CD4-positive, alpha-beta memory T cell (primary cell): Measurements from ENCODE around the gene NOX3. TPM values are rescaled to one million over a fixed set of nuclear protein-coding genes. Genes with fewer than 3 reads are reported as not detected.
A peak's percentile ranks its signal among the peaks of the same experiment; 100 is the strongest.

Experiments
- CTCF ChIA-PET: fragments of 350-600 bp; sonication (Branson Sonifier 250); formaldehyde crosslinking; loops from one replicate; lab custom pipeline; 2021; ENCODE audit warnings: inconsistent platforms; ENCODE audit not compliant: partially characterized antibody; lab: Charles Lee
- POLR2A ChIA-PET: fragments of 350-600 bp; sonication (Branson Sonifier 250); formaldehyde crosslinking; loops from one replicate; lab custom pipeline; 2021; ENCODE audit not compliant: partially characterized antibody; lab: Charles Lee
- DNase-seq, 5 donors: peaks; one replicate each; pipeline versions ENCODE4 v3.0.0 to v3.0.0-alpha.2; 2020 to 2022; ENCODE audit warnings: mixed read lengths in 1 of 5
- H3K27ac ChIP-seq: one replicate; pipeline ENCODE4 v1.7.0; 2013; ENCODE audit warnings: low read depth, low read length
- H3K27me3 ChIP-seq: 2 replicates; pipeline ENCODE4 v1.7.0; 2013; ENCODE audit warnings: mild to moderate bottlenecking, low read length, moderate library complexity; ENCODE audit not compliant: insufficient read depth
- H3K36me3 ChIP-seq: 2 replicates; pipeline ENCODE4 v1.7.0; 2013; ENCODE audit warnings: mild to moderate bottlenecking, low read length, moderate library complexity; ENCODE audit not compliant: insufficient read depth
- H3K4me1 ChIP-seq: 2 replicates; pipeline ENCODE4 v1.7.0; 2013; ENCODE audit warnings: mild to moderate bottlenecking, low read length, moderate library complexity; ENCODE audit not compliant: insufficient read depth
- H3K4me3 ChIP-seq, 2 donors: one replicate each; pipeline ENCODE4 v1.7.0; 2013; ENCODE audit warnings: low read length in 2 of 2, mild to moderate bottlenecking in 1 of 2
- H3K9me3 ChIP-seq, 2 donors: one replicate each; pipeline ENCODE4 v1.7.0; 2013; ENCODE audit warnings: low read length in 2 of 2, control low read depth in 1 of 2; ENCODE audit not compliant: control insufficient read depth in 1 of 2
- H3K27ac Mint-ChIP-seq, 7 donors: one replicate each; pipeline ENCODE4 v1.8.0; 2020 to 2021; ENCODE audit warnings: mixed read lengths in 7 of 7, mild to moderate bottlenecking in 6 of 7, inconsistent platforms in 3 of 7, moderate library complexity in 3 of 7
- H3K27me3 Mint-ChIP-seq, 2 donors: one replicate each; pipeline ENCODE4 v1.8.0; 2020 to 2021; ENCODE audit warnings: mixed read lengths in 2 of 2
- H3K36me3 Mint-ChIP-seq, 2 donors: one replicate each; pipeline ENCODE4 v1.8.0; 2020 to 2021; ENCODE audit warnings: mixed read lengths in 2 of 2, inconsistent platforms in 1 of 2, mild to moderate bottlenecking in 1 of 2
- H3K4me1 Mint-ChIP-seq, 4 donors: one replicate each; pipeline ENCODE4 v1.8.0; 2020 to 2021; ENCODE audit warnings: mixed read lengths in 4 of 4, mild to moderate bottlenecking in 1 of 4
- H3K4me3 Mint-ChIP-seq, 8 donors: one replicate each; pipeline ENCODE4 v1.8.0; 2020 to 2021; ENCODE audit warnings: mixed read lengths in 8 of 8, mild to moderate bottlenecking in 7 of 8, moderate library complexity in 6 of 8, inconsistent platforms in 3 of 8
- H3K9me3 Mint-ChIP-seq, 8 donors: one replicate each; pipeline ENCODE4 v1.8.0; 2020 to 2021; ENCODE audit warnings: mixed read lengths in 8 of 8, mild to moderate bottlenecking in 5 of 8, inconsistent platforms in 3 of 8, moderate library complexity in 1 of 8
- intact Hi-C: fragments of 100-400 bp; cut with micrococcal nuclease; formaldehyde crosslinking; loops from one replicate; pipeline ENCODE4 v1.15.1; 2023
- polyA plus RNA-seq, 2 donors: library from polyadenylated mRNA; unstranded; fragments of 300-500 nt; fragmentation: Illumina TruSeq; gene quantifications; one replicate each; pipeline ENCODE4 v1.2.3, GENCODE V29; 2021
- total RNA-seq, 2 experiments: library from RNA; stranded (reverse); gene quantifications; one replicate each; pipeline ENCODE4 v1.2.3, GENCODE V29; 2021

The NOX3 gene
- total and polyA plus RNA-seq, 4 experiments from 2014 or later: not detected

- Histone ChIP-seq H3K4me1 (no peaks in the 10 kb centered on the region), H3K27me3 (no peaks in the 10 kb centered on the region), H3K36me3 (no peaks in the 10 kb centered on the region), H3K4me3 (no peak overlapping the region), H3K9me3 (no peaks in the 10 kb centered on the region), H3K27ac (no peak overlapping the region)
- Mint-ChIP-seq H3K27me3 (peaks cover 3% of the 10 kb centered on the region in 2 donors), H3K27ac (no peak overlapping the region), H3K4me3 (no peak overlapping the region), H3K4me1 (peaks cover 0 to 4% (median 0%) of the 10 kb centered on the region in 4 donors), H3K9me3 (peaks cover 0 to 4% (median 0%) of the 10 kb centered on the region in 8 donors), H3K36me3 (no peaks in the 10 kb centered on the region)
- no peak for DNase-seq
- ChIA-PET POLR2A (no interaction called here), CTCF (no interaction called here)
- intact Hi-C loops: no loop called here
These were observed 66.5 kb downstream of the NOX3 start for GRCh38 chr6:155389130-155389529.

- intact Hi-C loops: no loop called here
- Mint-ChIP-seq H3K9me3 (peaks cover 0 to 4% (median 0%) of the 10 kb centered on the region in 8 donors), H3K27ac (no peak overlapping the region), H3K4me1 (peaks cover 0 to 4% (median 0%) of the 10 kb centered on the region in 4 donors), H3K4me3 (no peak overlapping the region), H3K27me3 (peaks cover under 1 to 3% of the 10 kb centered on the region in 2 donors), H3K36me3 (no peaks in the 10 kb centered on the region)
- Histone ChIP-seq H3K27ac (no peak overlapping the region), H3K27me3 (no peaks in the 10 kb centered on the region), H3K4me1 (no peaks in the 10 kb centered on the region), H3K4me3 (no peak overlapping the region), H3K36me3 (no peaks in the 10 kb centered on the region), H3K9me3 (no peaks in the 10 kb centered on the region)
- ChIA-PET CTCF (no interaction called here), POLR2A (no interaction called here)
- no peak for DNase-seq
These were observed 67.0 kb downstream of the NOX3 start for GRCh38 chr6:155388591-155388990.

DNA sequence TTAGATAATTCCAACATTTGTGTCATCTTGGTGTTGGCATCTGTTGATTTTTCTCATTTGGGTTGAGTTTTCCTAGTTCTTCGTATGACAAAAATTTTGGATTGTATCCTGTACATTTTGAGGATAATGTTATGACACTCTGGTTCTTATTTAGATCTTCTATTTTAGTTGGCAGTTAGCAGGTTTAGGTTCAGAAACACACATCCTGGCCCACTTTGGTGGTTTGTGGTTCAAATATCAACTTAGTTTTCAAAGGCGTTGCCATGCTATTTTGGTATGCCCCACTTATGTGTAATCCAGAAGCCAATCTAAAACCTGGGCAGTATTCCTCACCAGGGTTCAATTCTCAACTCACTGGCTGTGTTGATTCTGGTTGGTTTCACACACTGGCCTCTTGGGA lies 68.2 kb downstream of the NOX3 start:
- Histone ChIP-seq H3K27ac (no peak overlapping the region), H3K36me3 (no peaks in the 10 kb centered on the region), H3K27me3 (no peaks in the 10 kb centered on the region), H3K4me1 (no peaks in the 10 kb centered on the region), H3K4me3 (no peak overlapping the region), H3K9me3 (no peaks in the 10 kb centered on the region)
- CTCF ChIA-PET: no interaction called here
- peaks cover 0 to 3% of the 10 kb centered on the region in 2 donors for H3K27me3 Mint-ChIP-seq
- no peaks in the 10 kb centered on the region for H3K36me3 Mint-ChIP-seq
- H3K27ac Mint-ChIP-seq: no peak overlapping the region
- POLR2A ChIA-PET: no interaction called here
- H3K9me3 Mint-ChIP-seq: peaks cover 0 to 4% (median 0%) of the 10 kb centered on the region in 8 donors
- H3K4me1 Mint-ChIP-seq: peaks cover 0 to 4% (median 0%) of the 10 kb centered on the region in 4 donors
- no peak for DNase-seq
- H3K4me3 Mint-ChIP-seq: peak overlapping the region in 1 of 8 donors; percentile 5
- intact Hi-C loops: no loop called here

DNA sequence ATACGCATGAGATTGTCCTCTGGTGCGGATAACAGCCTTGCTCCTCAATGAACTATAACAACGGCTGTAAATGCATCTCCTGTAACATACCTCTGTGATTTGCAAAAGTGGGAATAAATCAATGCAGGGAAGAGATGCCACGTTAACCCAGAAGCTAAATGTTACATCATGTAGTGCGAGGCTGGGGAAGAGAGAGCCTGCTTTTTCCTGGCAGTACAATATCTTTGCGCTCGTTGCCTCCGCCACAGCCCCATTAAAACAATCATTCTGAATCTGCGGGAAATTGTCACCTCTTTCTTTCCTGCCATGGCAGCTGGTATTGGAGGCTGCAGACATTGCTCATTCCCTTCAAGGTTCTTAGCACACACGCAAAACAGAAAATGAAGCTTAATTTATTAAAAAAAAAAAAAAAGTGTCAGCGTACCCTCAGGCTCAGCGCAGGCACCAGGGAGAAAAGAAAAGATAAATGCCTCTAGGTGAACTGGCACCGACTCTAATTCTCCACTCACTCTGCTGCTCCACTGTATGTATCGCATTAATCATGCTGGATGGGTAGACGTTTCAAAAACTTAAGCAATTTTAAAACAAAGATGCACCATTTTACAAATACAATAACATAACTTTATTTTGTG lies 71.2 kb downstream of the NOX3 start:
- Mint-ChIP-seq H3K27ac (no peak overlapping the region), H3K36me3 (no peaks in the 10 kb centered on the region), H3K4me3 (no peak overlapping the region), H3K4me1 (peaks cover 0 to 4% (median 0%) of the 10 kb centered on the region in 4 donors), H3K9me3 (peaks cover 0 to 4% (median 0%) of the 10 kb centered on the region in 8 donors), H3K27me3 (no peaks in the 10 kb centered on the region)
- Histone ChIP-seq H3K27ac (no peak overlapping the region), H3K4me1 (no peaks in the 10 kb centered on the region), H3K4me3 (no peak overlapping the region), H3K36me3 (no peaks in the 10 kb centered on the region), H3K9me3 (no peaks in the 10 kb centered on the region), H3K27me3 (no peaks in the 10 kb centered on the region)
- ChIA-PET CTCF (no interaction called here), POLR2A (no interaction called here)
- intact Hi-C loops: no loop called here
- DNase-seq: no peak

- ChIA-PET CTCF (no interaction called here), POLR2A (no interaction called here)
- Mint-ChIP-seq H3K36me3 (no peaks in the 10 kb centered on the region), H3K4me1 (peaks cover 0 to 4% (median 0%) of the 10 kb centered on the region in 4 donors), H3K27ac (no peak overlapping the region), H3K4me3 (no peak overlapping the region), H3K27me3 (no peaks in the 10 kb centered on the region), H3K9me3 (peaks cover 0 to 4% (median 0%) of the 10 kb centered on the region in 8 donors)
- Histone ChIP-seq H3K27me3 (no peaks in the 10 kb centered on the region), H3K36me3 (no peaks in the 10 kb centered on the region), H3K9me3 (no peaks in the 10 kb centered on the region), H3K27ac (no peak overlapping the region), H3K4me1 (no peaks in the 10 kb centered on the region), H3K4me3 (no peak overlapping the region)
- intact Hi-C loops: no loop called here
- DNase-seq: no peak
These were observed 71.7 kb downstream of the NOX3 start for GRCh38 chr6:155383913-155384312.

- POLR2A ChIA-PET: no interaction called here
- intact Hi-C loops: no loop called here
- Mint-ChIP-seq H3K4me3 (no peak overlapping the region), H3K27ac (no peak overlapping the region), H3K9me3 (peaks cover 0 to 4% (median 0%) of the 10 kb centered on the region in 8 donors), H3K4me1 (no peaks in the 10 kb centered on the region), H3K36me3 (no peaks in the 10 kb centered on the region), H3K27me3 (no peaks in the 10 kb centered on the region)
- Histone ChIP-seq H3K9me3 (no peaks in the 10 kb centered on the region), H3K4me1 (no peaks in the 10 kb centered on the region), H3K27ac (no peak overlapping the region), H3K27me3 (no peaks in the 10 kb centered on the region), H3K36me3 (no peaks in the 10 kb centered on the region), H3K4me3 (no peak overlapping the region)
- no peak for DNase-seq
- CTCF ChIA-PET: no interaction called here
These were observed 73.3 kb downstream of the NOX3 start for GRCh38 chr6:155382338-155382685.

- no peaks in the 10 kb centered on the region for H3K27me3 Mint-ChIP-seq
- no peaks in the 10 kb centered on the region for H3K4me1 ChIP-seq
- intact Hi-C loops: no loop called here
- no peaks in the 10 kb centered on the region for H3K9me3 ChIP-seq
- no peak overlapping the region for H3K4me3 Mint-ChIP-seq
- ChIA-PET CTCF (no interaction called here), POLR2A (no interaction called here)
- H3K4me1 Mint-ChIP-seq: no peaks in the 10 kb centered on the region
- no peak overlapping the region for H3K4me3 ChIP-seq
- peaks cover 0 to 1% (median 0%) of the 10 kb centered on the region in 8 donors for H3K9me3 Mint-ChIP-seq
- H3K27ac Mint-ChIP-seq: no peak overlapping the region
- DNase-seq: no peak
- no peaks in the 10 kb centered on the region for H3K36me3 ChIP-seq
- H3K27me3 ChIP-seq: no peaks in the 10 kb centered on the region
- H3K27ac ChIP-seq: no peak overlapping the region
- H3K36me3 Mint-ChIP-seq: no peaks in the 10 kb centered on the region
These were observed 73.8 kb downstream of the NOX3 start for GRCh38 chr6:155381673-155382337.
